Measurements from ENCODE around the gene POLR2L.

The POLR2L gene

DNA sequence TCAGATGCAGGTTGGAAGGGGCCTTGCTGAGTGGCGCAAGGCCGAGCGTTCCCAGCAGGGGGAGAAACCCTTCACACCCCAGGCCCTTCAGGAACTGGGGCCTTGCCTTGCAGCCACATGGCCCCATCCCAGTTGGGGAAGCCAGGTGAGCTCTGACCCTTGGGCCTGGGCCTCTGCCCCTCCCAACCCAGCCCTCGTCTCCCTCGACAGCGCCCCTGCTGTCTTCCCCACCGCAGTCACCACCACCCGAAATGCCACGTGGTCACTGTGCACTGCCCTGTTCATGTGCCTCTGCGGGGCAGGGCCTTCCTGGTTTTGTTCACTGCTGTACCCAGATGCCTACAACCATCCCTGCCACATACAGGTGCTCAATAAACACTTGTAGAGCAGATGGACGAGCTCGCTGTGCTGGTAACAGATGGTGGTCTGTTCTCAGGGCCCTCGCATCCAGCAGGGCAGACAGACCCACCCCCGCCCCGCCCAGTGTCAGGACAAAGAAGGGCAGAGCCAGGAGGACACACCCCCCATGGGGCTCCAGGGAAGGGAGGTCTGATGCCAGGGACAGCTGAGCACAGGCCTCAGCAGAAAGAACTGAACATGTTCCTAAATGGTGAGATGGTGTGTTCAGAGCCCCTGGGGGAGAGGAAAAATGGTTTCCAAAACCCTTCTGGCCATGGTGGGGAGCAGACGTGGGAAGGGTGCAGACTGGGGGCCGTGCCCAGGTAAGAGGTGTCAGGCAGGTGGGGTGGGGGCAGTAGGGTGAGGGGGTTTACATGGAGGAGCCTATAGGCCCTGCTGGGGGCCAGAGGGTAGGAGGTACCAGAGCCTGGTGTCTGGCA, 3.7 kb downstream of the POLR2L start:
- DNase-seq (ENCODE audit: low spot score): no peak

DNA sequence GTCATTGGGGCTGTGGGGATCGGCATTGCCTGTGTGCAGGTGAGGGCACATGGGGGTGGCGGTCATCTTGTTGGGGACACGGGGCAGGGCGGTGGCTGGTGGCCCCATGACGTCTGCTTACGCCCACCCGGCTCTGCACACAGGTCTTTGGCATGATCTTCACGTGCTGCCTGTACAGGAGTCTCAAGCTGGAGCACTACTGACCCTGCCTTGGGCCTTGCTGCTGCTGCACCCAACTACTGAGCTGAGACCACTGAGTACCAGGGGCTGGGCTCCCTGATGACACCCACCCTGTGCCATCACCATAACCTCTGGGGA, 4.4 kb downstream of the POLR2L start:
- no peak for DNase-seq (ENCODE audit: low spot score)

- no peak for DNase-seq (ENCODE audit: low spot score)
These were observed 4.9 kb downstream of the POLR2L start for GRCh38 chr11:837189-837989.

GRCh38 chr11:836700-837099, 5.6 kb downstream of the POLR2L start:
- DNase-seq (ENCODE audit: low spot score): no peak

DNA sequence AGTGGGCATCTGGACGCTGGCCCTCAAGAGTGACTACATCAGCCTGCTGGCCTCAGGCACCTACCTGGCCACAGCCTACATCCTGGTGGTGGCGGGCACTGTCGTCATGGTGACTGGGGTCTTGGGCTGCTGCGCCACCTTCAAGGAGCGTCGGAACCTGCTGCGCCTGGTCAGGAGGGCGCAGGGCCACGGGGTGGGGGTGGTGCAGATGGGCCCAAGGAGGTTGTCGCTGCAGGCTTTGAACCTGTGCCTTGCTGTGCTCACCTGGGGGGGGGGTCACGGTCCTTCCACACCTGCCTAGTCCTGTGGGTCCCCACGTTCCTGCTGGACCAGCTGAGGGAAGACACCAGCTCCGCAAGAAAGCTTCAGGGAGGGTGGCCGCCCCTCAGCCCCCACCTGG, 6.1 kb downstream of the POLR2L start:
- DNase-seq (ENCODE audit: low spot score): no peak

DNA sequence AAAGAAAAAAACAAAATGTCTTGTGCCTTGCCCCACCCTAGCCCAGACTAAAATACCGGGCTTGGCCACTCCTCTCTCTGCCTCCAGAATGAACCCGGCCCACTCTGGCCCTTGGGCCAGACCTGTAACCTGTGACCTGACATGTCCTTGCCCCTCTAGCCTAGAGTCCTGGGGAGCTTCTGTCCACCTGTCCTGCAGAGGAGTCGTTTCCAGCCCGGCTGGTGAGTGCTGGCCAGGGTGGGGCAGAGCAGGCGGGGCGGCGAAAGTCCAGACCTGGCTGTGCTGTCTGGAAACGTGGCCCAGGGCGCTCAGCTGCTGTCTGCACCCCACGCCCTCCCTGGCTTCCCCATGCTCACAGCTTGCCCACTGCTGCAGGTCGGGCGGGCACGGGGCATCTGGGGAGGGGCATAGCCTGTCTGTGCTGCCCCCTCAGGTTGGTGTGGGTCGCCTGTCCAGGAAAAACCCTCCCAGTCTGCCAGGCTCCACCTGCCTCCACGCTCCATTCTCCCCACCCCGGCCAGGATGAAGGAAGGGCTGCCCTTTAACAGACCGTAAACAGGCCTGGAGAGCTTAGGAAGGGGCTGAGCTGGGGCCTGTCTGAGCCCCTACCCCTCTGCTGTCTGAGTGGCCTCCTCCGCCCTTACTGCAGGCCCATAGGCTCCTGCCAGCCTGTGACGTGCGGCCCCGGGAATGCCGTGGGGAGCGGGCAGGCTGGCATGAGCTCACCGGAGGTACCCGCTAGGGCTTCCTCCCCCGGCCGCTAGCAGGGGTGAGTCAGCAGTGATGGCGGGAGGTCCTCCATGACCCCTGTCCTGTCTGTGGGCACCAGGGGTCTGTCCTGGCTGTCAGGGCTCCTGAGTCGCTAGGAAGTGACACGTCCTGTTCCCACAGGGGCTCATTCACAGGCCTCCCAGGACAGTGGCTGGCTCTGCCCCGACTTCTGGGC, 7.7 kb downstream of the POLR2L start:
- DNase-seq (ENCODE audit: low spot score): no peak

- no peak for DNase-seq (ENCODE audit: low spot score)
These were observed 8.4 kb downstream of the POLR2L start for GRCh38 chr11:833849-834311.

DNA sequence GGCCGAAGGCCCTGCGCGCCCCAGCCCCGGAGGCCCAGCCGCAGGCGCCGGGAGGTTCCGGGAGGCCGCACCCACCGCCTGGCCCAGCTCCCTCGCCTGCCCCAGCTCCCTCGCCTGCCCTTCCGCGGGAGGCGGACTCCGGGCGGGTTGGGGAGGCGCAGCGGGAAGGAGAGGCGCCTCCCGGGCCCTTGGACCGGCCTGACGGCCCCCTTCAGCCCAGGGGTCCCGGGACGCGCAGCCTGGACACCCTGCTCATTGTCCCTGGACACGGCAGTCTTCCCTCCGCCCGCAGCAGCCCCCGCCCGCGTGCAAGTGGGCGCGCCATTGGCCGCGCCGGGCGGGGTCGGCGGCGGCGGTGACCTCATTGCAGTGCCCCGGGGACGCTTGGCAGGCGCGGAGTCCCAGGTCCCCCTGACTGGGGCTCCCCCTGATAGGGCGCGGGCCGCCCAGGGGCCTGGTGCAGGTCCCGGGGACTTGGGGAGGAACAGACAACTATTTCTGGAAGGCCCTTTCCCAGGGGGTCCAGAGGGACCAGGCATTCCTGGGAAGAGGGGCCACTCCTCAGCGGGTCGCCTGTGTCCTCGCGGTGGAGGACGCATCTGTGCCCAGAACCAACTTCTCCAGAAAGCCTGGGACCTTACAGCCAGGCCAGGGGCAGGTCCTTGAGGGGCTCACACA, 9.1 kb downstream of the POLR2L start:
- DNase-seq (ENCODE audit: low spot score): no peak

DNA sequence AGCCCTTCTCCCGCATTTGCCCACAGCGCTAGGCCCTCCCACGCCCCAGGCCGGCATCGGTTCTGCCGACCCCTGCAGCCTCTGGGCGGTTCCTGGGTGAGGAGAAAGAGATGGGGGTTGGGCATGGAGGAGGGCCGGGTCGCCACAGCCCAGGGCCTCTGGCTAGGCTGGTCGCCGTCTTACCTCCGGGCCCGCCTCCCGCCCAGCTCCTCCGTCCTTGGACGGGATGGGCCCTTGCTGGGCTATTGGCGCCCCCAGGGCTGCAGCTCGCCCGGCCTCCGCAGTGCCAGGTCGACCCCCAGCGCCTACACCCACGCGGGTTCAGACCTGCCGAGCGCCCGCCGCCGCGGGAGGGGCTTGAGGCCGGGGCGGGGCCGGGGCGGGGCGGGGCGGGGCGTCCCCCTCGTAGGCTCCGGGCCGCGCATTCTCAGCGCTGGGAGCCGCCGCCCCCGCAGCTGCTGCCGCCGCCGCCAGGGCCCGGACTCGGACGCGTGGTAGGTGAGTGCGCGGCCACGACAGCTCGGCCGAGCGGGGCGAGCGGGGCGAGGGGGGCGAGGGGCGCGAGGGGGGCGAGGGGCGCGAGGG, 9.7 kb downstream of the POLR2L start, which contains the start of gene CD151:
Gene CD151 (plus strand): TSS at position 424 of the 585 bp plus-strand sequence. CDS start 3,118 bp downstream, outside the sequence.
- DNase-seq (ENCODE audit: low spot score): no peak

GRCh38 chr11:831961-832528, 10.3 kb downstream of the POLR2L start:
- DNase-seq (ENCODE audit: low spot score): no peak

- no peak for DNase-seq (ENCODE audit: low spot score)
These were observed 11.0 kb downstream of the POLR2L start for GRCh38 chr11:831118-831864.

GRCh38 chr11:830295-831117, 11.8 kb downstream of the POLR2L start:
- DNase-seq (ENCODE audit: low spot score): peak; percentile 85

GRCh38 chr11:829847-830294, 12.5 kb downstream of the POLR2L start:
- DNase-seq (ENCODE audit: low spot score): no peak

GRCh38 chr11:829176-829846, 13.0 kb downstream of the POLR2L start:
- DNase-seq (ENCODE audit: low spot score): no peak

- DNase-seq (ENCODE audit: low spot score): no peak
These were observed 13.7 kb downstream of the POLR2L start for GRCh38 chr11:828506-829175.

- DNase-seq (ENCODE audit: low spot score): no peak
These were observed 14.5 kb downstream of the POLR2L start, which contains the start of gene CRACR2B for GRCh38 chr11:827897-828192. TSS of gene CRACR2B (plus strand) at chr11:827919. CDS start at chr11:828608, 689 bp downstream.

GRCh38 chr11:827146-827896, 15.0 kb downstream of the POLR2L start:
- DNase-seq (ENCODE audit: low spot score): no peak

All from cerebellar cortex (tissue), 1 donor.